ENCODE results near the gene MYO16.

GRCh38 chr13:108742701-108743451 is 113.5 kb downstream of the MYO16 start:
- no peak for TF ChIP-seq REPIN1 (tag by site-specific recombination; IDR thresholded peaks at IDR 0.05; ENCODE audit: low read depth)
- no peak for TF ChIP-seq TRIM28 (IDR thresholded peaks at IDR 0.05; ENCODE audit: borderline replicate concordance, low read length)
- TF ChIP-seq ZNF768 (tag by site-specific recombination; IDR thresholded peaks at IDR 0.05) = no peak
- TF ChIP-seq BCL6B (tag by site-specific recombination; IDR thresholded peaks at IDR 0.05) = no peak
- no peak for TF ChIP-seq ZNF776 (tag by site-specific recombination; IDR thresholded peaks at IDR 0.05; ENCODE audit: borderline replicate concordance)
- TF ChIP-seq ZBTB17 (tag by site-specific recombination; IDR thresholded peaks at IDR 0.05) = no peak
- no peak for TF ChIP-seq CTCF (tag by site-specific recombination; IDR thresholded peaks at IDR 0.05)
- TF ChIP-seq ZNF24 (tag by site-specific recombination; IDR thresholded peaks at IDR 0.05) = no peak
- no peak for TF ChIP-seq REST (tag by site-specific recombination; IDR thresholded peaks at IDR 0.05)
- no peak for TF ChIP-seq ZNF76 (tag by site-specific recombination; IDR thresholded peaks at IDR 0.05; ENCODE audit: borderline replicate concordance, low read depth)
- TF ChIP-seq SALL2 (tag by site-specific recombination; IDR thresholded peaks at IDR 0.05; ENCODE audit: borderline replicate concordance) = no peak
- TF ChIP-seq ZIC2 (tag by site-specific recombination; IDR thresholded peaks at IDR 0.05) = no peak
- TF ChIP-seq OSR2 (tag by site-specific recombination; IDR thresholded peaks at IDR 0.05) = no peak
- TF ChIP-seq ZBTB26 (tag by site-specific recombination; optimal IDR thresholded peaks at IDR 0.05) = no peak

Data from HEK293 (cell line).